Type B pancreatic cell (in vitro differentiated cells): ENCODE results near the gene B9D1. TPM values are rescaled to one million over a fixed set of nuclear protein-coding genes. Genes with fewer than 3 reads are reported as not detected.

Experiments
- DNase-seq: peaks from one replicate; pipeline ENCODE4 v3.0.0; 2021; ENCODE audit warnings: mixed read lengths; ENCODE audit not compliant: unreplicated experiment; ENCODE audit errors: extremely low spot score
- H3K27ac Mint-ChIP-seq: 2 replicates; pipeline ENCODE4 v1.8.0; 2021; ENCODE audit warnings: mild to moderate bottlenecking, mixed read lengths
- H3K27me3 Mint-ChIP-seq: 2 replicates; pipeline ENCODE4 v1.8.0; 2021; ENCODE audit warnings: mixed read lengths
- H3K36me3 Mint-ChIP-seq: 2 replicates; pipeline ENCODE4 v1.8.0; 2021; ENCODE audit warnings: mixed read lengths
- H3K4me1 Mint-ChIP-seq: one replicate; pipeline ENCODE4 v1.8.0; 2021; ENCODE audit warnings: mixed read lengths; ENCODE audit not compliant: unreplicated experiment
- H3K4me3 Mint-ChIP-seq: 2 replicates; pipeline ENCODE4 v1.8.0; 2021; ENCODE audit warnings: mild to moderate bottlenecking, mixed read lengths
- H3K9me3 Mint-ChIP-seq: 2 replicates; pipeline ENCODE4 v1.8.0; 2021; ENCODE audit warnings: mixed read lengths
- total RNA-seq: library from RNA; stranded (reverse); gene quantifications from 2 replicates; pipeline ENCODE4 v1.2.1, GENCODE V29; 2021; ENCODE audit warnings: low replicate concordance
- TF ChIP-seq, protein P1 (sequence below): fragments of 200-600 bp; sonication (generic); conservative IDR thresholded peaks from 2 replicates; pipeline ENCODE4 v1.5.0; 2021; ENCODE audit warnings: antibody characterized with exemption, mild to moderate bottlenecking

B9D1 gene
- total RNA-seq, 1 donor from 2014 or later: 23.2 TPM

DNA sequence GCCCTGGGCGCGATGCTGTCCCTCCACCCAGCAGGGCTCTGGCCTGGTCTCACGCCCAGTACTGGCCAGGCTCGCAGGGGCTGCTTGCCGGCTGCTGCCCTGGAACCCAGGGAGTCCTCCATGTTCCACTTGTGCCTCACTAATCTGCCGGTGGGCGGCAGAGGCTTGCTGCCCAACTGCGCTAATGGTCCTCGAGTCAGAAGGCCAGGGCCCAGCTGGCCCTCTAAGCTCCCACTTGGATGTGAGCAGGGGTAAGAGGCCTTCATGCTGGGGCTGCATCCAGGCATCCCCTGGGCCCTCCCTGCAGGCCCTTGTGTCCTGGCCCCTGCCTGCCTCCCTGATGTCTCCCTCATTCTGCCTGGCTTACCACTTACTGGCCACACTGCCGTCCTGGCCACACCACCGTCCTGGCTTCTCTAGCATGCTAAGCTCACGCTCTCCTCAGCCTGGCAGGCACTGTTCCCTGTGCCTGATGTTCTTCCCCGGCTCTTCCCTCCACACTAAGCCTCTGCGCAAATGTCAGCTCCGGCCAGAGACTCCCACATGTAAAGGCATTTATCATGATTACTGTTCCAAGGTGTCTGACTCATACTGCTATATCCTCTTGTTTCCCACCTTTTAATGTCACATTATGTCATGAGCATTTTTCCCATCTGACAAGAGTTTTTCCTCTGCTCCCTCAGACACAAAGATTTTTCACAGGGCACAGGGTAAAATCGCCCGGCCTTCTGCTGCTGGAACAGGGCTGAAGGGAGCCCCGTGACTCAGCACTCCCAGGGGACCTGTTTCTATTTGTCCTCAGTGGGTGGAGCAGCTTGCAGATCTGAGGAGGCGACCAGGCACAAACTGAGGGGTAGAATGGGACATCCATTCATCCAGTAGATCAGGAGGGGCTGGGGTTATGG, 15.9 kb downstream of the B9D1 start:
- Mint-ChIP-seq H3K4me1 (peaks cover 15% of the 10 kb centered on the region), H3K27me3 (no peaks in the 10 kb centered on the region), H3K9me3 (no peaks in the 10 kb centered on the region), H3K4me3 (no peak overlapping the region), H3K27ac (peak overlapping the region; percentile 77), H3K36me3 (peaks cover 8% of the 10 kb centered on the region)
- TF ChIP-seq, protein P1, sequence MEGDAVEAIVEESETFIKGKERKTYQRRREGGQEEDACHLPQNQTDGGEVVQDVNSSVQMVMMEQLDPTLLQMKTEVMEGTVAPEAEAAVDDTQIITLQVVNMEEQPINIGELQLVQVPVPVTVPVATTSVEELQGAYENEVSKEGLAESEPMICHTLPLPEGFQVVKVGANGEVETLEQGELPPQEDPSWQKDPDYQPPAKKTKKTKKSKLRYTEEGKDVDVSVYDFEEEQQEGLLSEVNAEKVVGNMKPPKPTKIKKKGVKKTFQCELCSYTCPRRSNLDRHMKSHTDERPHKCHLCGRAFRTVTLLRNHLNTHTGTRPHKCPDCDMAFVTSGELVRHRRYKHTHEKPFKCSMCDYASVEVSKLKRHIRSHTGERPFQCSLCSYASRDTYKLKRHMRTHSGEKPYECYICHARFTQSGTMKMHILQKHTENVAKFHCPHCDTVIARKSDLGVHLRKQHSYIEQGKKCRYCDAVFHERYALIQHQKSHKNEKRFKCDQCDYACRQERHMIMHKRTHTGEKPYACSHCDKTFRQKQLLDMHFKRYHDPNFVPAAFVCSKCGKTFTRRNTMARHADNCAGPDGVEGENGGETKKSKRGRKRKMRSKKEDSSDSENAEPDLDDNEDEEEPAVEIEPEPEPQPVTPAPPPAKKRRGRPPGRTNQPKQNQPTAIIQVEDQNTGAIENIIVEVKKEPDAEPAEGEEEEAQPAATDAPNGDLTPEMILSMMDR: no peak
- no peak for DNase-seq

DNA sequence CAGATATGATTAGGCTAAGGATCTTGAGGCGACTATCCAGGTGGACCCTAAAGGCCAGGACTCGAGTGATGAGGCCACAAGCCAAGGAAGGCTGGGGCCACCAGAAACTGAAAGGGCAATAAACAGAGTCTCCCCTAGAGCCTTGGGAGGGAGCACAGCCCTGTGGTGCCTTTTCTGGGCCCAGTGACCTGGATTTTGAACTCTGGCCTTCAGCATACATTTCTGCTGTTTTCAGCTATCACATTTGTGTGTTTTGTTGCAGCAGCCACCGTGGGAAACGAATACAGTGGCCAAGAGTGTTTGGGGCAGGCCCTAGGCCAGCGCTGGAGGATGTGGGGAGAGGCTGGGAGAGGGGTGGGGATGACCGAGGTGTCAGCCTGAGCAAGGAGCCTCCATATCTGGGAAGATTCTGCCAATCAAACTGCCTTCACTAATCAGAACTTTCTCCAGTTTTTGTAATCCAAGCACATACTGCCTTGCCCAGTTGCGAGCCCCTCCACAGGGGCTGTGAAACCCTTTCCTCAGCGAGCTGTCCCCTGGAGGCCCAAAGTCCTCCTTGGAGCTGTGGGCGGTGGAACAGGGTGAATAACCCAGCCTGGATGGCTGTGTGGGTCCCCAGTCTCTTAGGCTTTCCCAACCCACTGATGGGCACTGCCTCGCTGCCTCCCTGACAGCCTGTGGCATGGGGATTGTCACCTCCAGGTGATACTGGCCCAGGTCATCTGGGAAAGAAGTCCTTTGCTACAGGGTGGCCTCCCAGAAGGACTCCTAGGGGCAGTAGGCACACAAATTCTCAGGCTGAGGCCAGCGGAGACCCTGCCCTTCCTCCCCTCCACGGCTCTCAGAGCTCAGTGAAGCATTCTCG, 16.8 kb downstream of the B9D1 start:
- no peak for DNase-seq
- Mint-ChIP-seq H3K36me3 (peaks cover 8% of the 10 kb centered on the region), H3K4me1 (peaks cover 24% of the 10 kb centered on the region), H3K4me3 (no peak overlapping the region), H3K9me3 (no peaks in the 10 kb centered on the region), H3K27me3 (no peaks in the 10 kb centered on the region), H3K27ac (no peak overlapping the region)
- TF ChIP-seq, protein P1: no peak

DNA sequence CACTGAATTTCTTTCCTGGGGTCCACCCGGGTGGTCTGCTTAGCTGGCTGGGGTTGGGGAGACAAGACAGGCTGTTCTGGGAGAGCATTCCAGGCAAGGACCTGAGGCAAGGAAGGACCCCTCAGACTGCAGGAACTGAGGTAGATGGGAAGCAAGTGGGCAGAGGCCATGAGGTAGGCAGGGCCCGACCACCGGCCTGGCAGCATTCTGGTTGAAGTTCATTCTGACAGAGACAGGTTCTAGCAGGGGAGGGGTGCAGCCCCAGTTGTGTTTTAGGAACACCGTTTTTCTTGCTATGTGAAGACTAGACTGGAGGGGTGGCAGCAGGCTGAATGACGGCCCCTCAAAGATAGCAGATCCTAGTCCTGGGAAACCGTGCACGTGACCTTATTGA, 17.5 kb downstream of the B9D1 start:
- Mint-ChIP-seq H3K27ac (no peak overlapping the region), H3K4me1 (peaks cover 25% of the 10 kb centered on the region), H3K4me3 (no peak overlapping the region), H3K27me3 (no peaks in the 10 kb centered on the region), H3K9me3 (no peaks in the 10 kb centered on the region), H3K36me3 (peaks cover 8% of the 10 kb centered on the region)
- no peak for DNase-seq
- TF ChIP-seq, protein P1: no peak

DNA sequence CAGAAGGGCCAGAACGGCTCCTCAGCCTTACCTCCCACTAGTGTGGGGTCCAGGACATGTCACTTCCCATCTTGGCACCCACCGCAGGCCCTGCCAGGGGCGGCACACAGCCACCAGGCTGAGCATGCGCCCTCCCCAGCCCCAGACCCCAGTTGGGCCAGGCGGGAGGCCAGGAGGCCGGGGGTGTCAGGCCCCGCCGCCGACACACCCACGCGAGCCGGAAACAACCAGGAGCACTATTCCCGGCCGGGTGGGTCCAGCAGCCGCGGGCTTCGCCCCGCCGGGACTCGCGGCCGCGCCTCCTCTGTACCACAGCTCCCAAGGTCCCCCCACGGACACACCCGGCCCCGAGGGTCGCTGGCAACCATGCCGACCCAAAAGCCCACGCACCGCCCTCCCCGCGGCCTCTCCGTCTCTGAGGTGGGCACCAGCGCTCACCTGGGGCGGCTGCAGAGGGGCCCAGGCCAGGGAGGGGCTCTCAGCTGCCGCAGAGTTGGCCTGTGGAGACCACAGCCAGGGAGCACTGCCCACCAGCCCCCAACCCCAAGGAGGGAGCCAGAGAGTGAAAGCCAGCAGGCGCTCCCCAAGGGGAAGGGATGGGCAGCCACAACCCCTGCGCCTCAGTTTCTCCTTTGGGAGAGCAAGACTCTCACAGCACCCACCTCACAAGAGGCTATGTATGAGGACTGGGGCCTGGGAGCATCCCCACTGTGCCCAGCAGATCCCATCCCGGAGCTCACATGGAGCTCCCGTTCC, 18.0 kb downstream of the B9D1 start:
- H3K27ac Mint-ChIP-seq: no peak overlapping the region
- H3K27me3 Mint-ChIP-seq: no peaks in the 10 kb centered on the region
- H3K4me1 Mint-ChIP-seq: peaks cover 27% of the 10 kb centered on the region
- H3K4me3 Mint-ChIP-seq: no peak overlapping the region
- DNase-seq: peak; percentile 66
- H3K9me3 Mint-ChIP-seq: no peaks in the 10 kb centered on the region
- TF ChIP-seq, protein P1: no peak
- peaks cover 8% of the 10 kb centered on the region for H3K36me3 Mint-ChIP-seq

DNA sequence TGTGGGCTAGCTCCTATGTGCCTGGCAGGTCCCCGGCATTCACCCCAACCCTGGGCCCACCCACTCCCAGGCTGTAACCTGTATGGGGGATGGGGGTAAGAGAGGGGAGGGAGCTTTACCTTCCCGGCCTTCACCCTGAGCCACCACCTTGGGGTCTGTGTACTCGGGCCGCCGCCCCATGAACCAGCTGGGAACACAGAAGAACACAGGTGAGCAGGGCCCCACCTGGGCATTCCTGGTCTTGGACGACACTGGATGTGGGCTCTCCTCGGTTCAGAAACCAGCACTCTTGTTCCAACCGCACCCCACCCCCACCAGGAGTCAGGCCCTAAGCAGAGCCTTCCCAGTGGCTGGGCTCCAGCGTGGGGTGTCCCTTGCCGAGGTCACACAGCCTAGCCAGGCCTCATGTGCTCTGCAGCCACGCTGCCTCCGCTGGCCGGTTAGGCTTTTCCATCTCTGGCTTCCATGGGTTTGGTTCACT, 18.8 kb downstream of the B9D1 start:
- no peak for DNase-seq
- TF ChIP-seq, protein P1: no peak
- no peak overlapping the region for H3K27ac Mint-ChIP-seq
- peaks cover 8% of the 10 kb centered on the region for H3K36me3 Mint-ChIP-seq
- H3K4me3 Mint-ChIP-seq: no peak overlapping the region
- no peaks in the 10 kb centered on the region for H3K27me3 Mint-ChIP-seq
- H3K9me3 Mint-ChIP-seq: no peaks in the 10 kb centered on the region
- H3K4me1 Mint-ChIP-seq: peaks cover 34% of the 10 kb centered on the region
